HG03060 (cell line): Measurements from ENCODE around the gene PRPF40A.

Experiments used
- ATAC-seq: cut with Tn5 transposase; IDR thresholded peaks from one replicate; pipeline ENCODE4 v1.9.1; 2021; ENCODE audit warnings: low read depth, moderate number of reproducible peaks; ENCODE audit not compliant: unreplicated experiment

PRPF40A gene

DNA sequence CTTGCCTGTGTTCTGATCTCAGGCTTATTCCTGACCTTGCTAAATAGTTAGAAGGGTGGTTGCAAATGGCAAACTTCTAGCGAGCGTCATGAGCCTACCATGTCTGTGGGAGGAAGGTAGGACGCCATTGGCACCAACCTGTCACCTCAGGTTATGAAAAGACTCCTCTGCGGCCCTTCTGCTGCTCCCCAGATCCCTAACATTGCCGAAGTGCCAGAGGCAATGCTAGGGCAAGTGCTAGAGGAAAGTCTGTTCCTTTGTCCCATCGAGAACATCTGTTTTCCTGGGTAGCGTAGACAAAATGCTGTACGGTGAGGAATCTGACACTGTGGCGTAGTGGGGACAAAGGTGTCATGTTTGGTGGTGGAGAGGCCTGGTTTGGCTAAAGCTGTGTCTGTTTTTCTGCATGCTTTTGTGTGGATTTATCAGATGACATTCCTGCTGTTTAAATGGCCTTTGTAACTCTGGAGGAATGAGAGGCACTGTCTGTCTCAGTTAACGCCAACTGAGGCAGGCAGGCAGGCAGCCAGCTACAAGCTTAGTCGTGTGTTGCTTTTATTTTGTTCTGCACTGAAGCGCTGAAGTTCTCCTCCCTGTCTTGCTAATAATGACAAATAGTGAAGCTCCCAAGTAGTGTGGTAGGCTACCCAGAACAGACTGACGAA lies 94.1 kb downstream of the PRPF40A start:
- no peak for ATAC-seq

DNA sequence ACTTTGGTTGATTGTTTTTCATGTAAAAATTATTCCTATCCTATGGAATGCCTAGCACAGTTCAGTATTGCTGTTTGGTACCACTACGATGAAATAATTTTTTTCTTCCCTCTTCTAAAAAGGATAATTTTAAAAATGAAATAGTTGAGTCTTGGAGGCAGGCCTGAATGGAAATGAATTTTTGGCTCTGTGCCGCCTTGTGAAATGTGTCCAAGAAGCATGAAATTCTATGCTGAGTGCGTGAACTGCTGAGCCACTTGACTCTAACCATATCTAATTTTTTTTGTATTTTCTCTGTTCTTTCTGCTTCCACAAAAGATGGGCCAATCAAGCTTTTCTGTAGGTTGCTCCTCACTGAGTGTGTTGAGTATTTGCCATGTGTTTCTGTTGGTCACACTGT lies 95.0 kb downstream of the PRPF40A start:
- ATAC-seq: no peak

GRCh38 chr2:152620985-152621384 lies 96.3 kb downstream of the PRPF40A start:
- ATAC-seq: no peak

DNA sequence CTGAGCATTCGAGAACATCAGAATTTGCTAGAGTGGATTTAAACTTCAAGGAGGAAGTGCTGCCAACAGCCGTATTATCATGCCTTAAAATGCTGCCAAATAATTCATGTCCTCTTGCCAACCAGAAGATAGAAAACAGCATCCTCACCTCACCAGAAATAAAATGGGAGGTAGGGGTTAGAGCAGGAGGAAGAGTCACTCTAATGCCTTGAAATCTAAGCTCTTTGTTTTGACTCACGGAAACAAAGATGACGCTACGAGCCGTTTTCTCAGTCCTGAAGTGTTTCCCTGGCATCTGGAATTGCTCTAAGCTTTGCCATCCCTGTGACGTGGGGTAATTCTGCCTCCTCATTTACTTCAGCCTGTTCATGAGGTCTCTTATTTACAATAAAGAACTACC lies 97.1 kb downstream of the PRPF40A start:
- no peak for ATAC-seq

DNA sequence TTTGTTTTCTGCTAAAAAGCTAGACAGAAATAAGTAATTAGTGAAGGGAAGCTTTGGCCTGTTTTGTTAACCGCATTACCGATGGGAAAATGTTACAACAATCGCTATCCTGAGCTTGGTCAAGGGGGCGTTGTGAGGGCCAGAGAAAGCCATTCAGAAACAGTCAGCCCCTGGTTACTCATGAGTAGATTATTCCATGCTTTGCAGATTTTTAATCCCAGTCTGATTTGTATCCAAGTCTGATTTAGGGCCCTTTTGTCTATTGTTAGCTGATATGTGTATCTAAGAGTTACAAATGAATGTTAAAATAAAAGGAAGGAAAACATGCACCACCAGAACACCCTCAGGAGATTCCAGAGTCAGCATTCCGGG lies 99.1 kb downstream of the PRPF40A start:
- no peak for ATAC-seq

DNA sequence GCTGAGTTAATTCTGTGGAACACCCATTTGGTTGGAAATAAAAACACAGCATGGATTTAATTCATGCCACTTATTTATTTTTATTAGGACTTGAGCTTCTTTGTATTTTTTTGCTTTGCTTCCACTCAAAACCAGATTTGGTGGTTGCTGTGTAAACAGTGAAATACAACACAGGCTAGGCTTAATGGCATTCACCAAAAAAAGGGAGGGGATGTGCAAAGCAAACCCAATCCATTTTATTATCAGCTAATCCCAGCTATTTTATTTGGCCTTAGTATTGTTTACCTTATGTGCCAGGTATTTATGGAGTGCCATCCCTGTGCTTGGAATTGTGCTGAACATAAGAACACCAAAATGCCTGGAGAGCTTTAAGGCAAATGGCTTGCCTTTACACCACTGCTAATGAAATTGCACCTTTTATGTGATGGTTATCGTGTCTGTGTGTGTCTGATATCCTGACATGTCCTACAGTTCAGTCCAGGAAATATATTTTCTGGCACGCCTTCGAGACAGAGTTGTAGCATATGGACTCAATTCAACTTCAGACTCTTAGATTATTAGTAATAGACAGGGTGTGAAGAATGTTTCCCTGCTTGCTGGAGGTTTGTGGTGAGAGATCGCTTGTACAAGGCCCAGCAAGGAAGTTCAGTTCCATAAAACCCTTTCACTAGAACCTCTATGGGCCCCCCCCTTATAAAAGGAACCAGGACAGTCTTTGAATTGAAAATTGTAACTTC lies 99.6 kb downstream of the PRPF40A start:
- no peak for ATAC-seq

GRCh38 chr2:152615177-152615576 lies 102.1 kb downstream of the PRPF40A start:
- ATAC-seq: no peak

DNA sequence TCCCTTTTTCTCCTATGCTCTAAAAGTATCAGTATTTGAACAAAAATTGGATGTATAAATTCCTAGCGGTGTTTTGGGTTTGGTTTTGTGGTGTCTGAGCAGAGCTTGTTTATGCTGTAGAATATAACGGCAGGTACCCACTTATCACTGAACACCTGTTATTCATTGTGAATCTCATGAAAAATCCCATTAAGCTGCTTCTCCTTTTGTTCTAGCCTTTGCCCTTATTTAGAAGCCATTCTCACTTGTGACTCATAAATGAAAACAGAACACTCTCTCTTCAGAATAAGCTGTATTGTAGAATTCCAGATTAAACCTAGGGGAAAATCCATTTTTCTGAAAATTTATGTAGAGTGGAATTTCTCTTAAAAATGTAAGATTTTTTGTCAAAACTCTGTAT lies 104.0 kb downstream of the PRPF40A start:
- no peak for ATAC-seq

- ATAC-seq: peak; percentile 84
Measured at GRCh38 chr2:152611458-152612231, 105.6 kb downstream of the PRPF40A start.

GRCh38 chr2:152609699-152610098 lies 107.6 kb downstream of the PRPF40A start:
- ATAC-seq: no peak

DNA sequence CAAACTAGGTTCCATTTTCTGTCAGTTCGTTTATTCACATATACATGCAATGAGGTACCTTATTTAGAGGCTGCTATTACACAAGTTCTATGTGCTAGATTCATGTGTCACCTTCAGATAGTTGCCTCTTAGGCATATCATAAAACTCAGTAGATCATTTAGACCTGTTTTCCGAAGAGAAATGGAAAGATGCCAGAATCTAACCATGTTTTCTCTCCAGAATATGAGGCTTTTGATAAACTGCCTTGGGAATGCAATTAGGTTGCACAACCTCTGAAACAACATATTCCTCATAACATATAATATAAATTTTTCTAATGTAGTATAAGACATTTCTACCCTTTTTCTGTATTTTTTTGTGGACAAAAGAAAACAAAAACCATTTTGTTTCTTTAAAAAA lies 108.1 kb downstream of the PRPF40A start:
- ATAC-seq: no peak

- ATAC-seq: no peak
Measured at GRCh38 chr2:152607793-152608300, 109.4 kb downstream of the PRPF40A start.

- no peak for ATAC-seq
Measured at GRCh38 chr2:152606941-152607340, 110.3 kb downstream of the PRPF40A start.

GRCh38 chr2:152606081-152606480 lies 111.2 kb downstream of the PRPF40A start:
- ATAC-seq: no peak

DNA sequence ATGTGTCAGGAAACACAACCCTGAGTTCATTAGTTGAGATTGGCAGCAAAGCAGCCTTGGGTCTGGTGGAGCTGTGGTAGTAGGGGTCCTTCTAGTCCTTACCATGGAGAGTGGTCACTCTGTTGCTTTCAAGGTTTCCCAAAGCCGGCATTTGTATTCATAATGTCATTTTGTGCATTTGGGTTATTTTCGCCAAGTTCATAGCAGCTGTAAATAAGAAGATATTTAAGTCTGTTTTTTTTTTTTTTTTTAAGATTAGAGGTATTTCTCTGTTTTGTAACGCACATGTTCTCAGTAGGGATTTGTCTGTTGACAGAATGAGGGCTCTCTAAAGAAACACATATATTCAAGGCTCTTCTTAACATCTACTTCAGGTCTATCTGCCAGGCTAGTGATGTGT lies 114.1 kb downstream of the PRPF40A start:
- no peak for ATAC-seq

DNA sequence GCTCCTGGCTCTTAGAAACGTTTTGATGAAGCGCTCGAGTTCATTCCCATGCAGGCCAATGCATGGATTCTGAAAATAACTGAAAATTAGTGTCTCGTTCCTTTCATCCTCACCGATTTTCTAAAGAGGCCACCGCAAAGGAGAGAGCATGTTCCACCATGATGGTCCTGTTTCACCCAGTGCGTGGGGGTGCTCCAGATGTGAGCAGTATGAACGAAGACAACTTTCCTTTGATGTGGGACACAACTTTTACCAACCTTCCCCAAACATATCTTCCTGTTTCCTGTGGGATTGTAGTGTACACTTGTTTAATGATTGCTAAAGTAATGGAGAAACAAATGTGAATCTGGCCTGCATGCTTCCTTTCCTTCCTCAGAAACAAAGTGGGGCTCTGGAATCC lies 114.5 kb downstream of the PRPF40A start:
- no peak for ATAC-seq
